GM19099 (cell line): ENCODE measurements around the gene SH3BP5.

Experiments
- POLR2A ChIP-seq: IDR thresholded peaks from 3 replicates; pipeline ENCODE4 v1.6.1; 2011; ENCODE audit warnings: low read depth; ENCODE audit not compliant: insufficient read length; ENCODE audit errors: extremely low read depth

The SH3BP5 gene

GRCh38 chr3:15283702-15284101 is 48.7 kb downstream of the SH3BP5 start:
- TF ChIP-seq POLR2A, result no peak

GRCh38 chr3:15281817-15282216 is 50.6 kb downstream of the SH3BP5 start:
- no peak for TF ChIP-seq POLR2A

GRCh38 chr3:15280853-15281532 is 51.4 kb downstream of the SH3BP5 start:
- no peak for TF ChIP-seq POLR2A

GRCh38 chr3:15279671-15280402 is 52.5 kb downstream of the SH3BP5 start:
- TF ChIP-seq POLR2A, result no peak

GRCh38 chr3:15279205-15279604 is 53.2 kb downstream of the SH3BP5 start:
- no peak for TF ChIP-seq POLR2A

- no peak for TF ChIP-seq POLR2A
These were observed 54.4 kb downstream of the SH3BP5 start for GRCh38 chr3:15277861-15278500.

GRCh38 chr3:15276028-15276724 is 56.2 kb downstream of the SH3BP5 start:
- TF ChIP-seq POLR2A, result no peak

- no peak for TF ChIP-seq POLR2A
These were observed 59.2 kb downstream of the SH3BP5 start for GRCh38 chr3:15273227-15273626.

- TF ChIP-seq POLR2A, result no peak
These were observed 59.8 kb downstream of the SH3BP5 start for GRCh38 chr3:15272426-15273196.

- no peak for TF ChIP-seq POLR2A
These were observed 60.5 kb downstream of the SH3BP5 start for GRCh38 chr3:15271785-15272381.

GRCh38 chr3:15271030-15271429 is 61.4 kb downstream of the SH3BP5 start:
- no peak for TF ChIP-seq POLR2A

- TF ChIP-seq POLR2A, result peak; percentile 49
These were observed 63.0 kb downstream of the SH3BP5 start for GRCh38 chr3:15269091-15269989.

GRCh38 chr3:15268033-15268631 is 64.3 kb downstream of the SH3BP5 start:
- TF ChIP-seq POLR2A, result no peak
